OCI-LY3 (cell line): Measurements from ENCODE around the gene EIF3K.

Experiments
- EZH2phosphoT487 ChIP-seq: fragments of 200-600 bp; shearing (Covaris generic); IDR thresholded peaks from 2 replicates; pipeline ENCODE4 v1.6.1; 2018; ENCODE audit warnings: antibody characterized with exemption, mixed run types, low read depth
- TF ChIP-seq, protein P1 (sequence below): fragments of 200-600, 300-600 bp; sonication (generic); IDR thresholded peaks from 2 replicates; pipeline ENCODE4 v1.5.1; 2014; ENCODE audit warnings: antibody characterized with exemption, low read length, low read depth

DNA sequence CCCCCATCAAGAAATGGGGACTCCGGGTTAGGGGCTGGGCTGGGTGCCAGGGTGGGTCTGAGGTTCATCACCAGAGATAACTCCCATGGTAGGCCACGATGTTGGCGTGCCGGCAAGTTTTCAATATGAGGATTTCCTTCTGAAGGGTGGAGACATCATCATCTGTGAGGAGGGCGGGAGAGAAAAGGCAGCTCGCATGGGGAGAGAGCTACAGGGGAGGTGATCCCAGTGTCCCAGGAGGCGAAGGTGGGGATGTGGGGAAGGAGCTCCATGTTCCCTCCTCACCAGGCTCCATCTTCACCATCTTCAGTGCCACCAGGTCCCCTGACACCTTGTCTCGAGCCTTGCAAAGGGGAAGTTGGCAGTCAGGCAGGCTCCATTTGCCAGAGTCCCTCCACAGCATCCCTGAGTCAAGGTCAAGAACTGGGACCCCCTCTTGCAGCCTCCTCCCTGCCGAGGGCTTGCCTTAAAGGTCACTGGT lies 1.7 kb upstream of the EIF3K start:
- TF ChIP-seq, protein P1, sequence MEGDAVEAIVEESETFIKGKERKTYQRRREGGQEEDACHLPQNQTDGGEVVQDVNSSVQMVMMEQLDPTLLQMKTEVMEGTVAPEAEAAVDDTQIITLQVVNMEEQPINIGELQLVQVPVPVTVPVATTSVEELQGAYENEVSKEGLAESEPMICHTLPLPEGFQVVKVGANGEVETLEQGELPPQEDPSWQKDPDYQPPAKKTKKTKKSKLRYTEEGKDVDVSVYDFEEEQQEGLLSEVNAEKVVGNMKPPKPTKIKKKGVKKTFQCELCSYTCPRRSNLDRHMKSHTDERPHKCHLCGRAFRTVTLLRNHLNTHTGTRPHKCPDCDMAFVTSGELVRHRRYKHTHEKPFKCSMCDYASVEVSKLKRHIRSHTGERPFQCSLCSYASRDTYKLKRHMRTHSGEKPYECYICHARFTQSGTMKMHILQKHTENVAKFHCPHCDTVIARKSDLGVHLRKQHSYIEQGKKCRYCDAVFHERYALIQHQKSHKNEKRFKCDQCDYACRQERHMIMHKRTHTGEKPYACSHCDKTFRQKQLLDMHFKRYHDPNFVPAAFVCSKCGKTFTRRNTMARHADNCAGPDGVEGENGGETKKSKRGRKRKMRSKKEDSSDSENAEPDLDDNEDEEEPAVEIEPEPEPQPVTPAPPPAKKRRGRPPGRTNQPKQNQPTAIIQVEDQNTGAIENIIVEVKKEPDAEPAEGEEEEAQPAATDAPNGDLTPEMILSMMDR: no peak
- no peak for TF ChIP-seq EZH2phosphoT487
